ENCODE measurements around the gene NLGN4X.

GRCh38 chrX:6227453-6227835 is 1.2 kb downstream of the NLGN4X start:
- TF ChIP-seq CTCF (IDR thresholded peaks at IDR 0.05; ENCODE audit: low read length) (no peak), EZH2 (IDR thresholded peaks at IDR 0.05; ENCODE audit: borderline replicate concordance, low read length) (no peak)

Data from OCI-LY1 (cell line).